Stromal cell of bone marrow (primary cell): Measurements from ENCODE around the gene POM121L2.

Experiments used
- DNase-seq: peaks from one replicate; pipeline ENCODE4 v3.0.0-alpha.2; 2012; ENCODE audit warnings: low read depth

The POM121L2 gene

GRCh38 chr6:27312146-27312949 lies at the start of gene POM121L2:
Gene POM121L2 (minus strand): TSS chr6:27312273. CDS start chr6:27312170, 103 bp downstream.
- DNase-seq = no peak

GRCh38 chr6:27359231-27359630 lies 47.2 kb upstream of the POM121L2 start:
- DNase-seq = no peak

- DNase-seq = no peak
Measured at GRCh38 chr6:27358786-27359185, 46.7 kb upstream of the POM121L2 start.

GRCh38 chr6:27352850-27353249 lies 40.8 kb upstream of the POM121L2 start:
- DNase-seq = no peak

GRCh38 chr6:27334141-27334540 lies 22.1 kb upstream of the POM121L2 start:
- DNase-seq = no peak

- DNase-seq = no peak
Measured at GRCh38 chr6:27333642-27334040, 21.6 kb upstream of the POM121L2 start.

GRCh38 chr6:27332692-27333641 lies 20.9 kb upstream of the POM121L2 start:
- no peak for DNase-seq

GRCh38 chr6:27327023-27327738 lies 15.1 kb upstream of the POM121L2 start:
- no peak for DNase-seq

GRCh38 chr6:27321901-27322300 lies 9.8 kb upstream of the POM121L2 start:
- no peak for DNase-seq

GRCh38 chr6:27321370-27321769 lies 9.3 kb upstream of the POM121L2 start:
- no peak for DNase-seq

- DNase-seq = no peak
Measured at GRCh38 chr6:27318973-27319372, 6.9 kb upstream of the POM121L2 start.

GRCh38 chr6:27314046-27314445 lies 2.0 kb upstream of the POM121L2 start:
- DNase-seq = no peak

- no peak for DNase-seq
Measured at GRCh38 chr6:27312950-27313271, 838 bp upstream of the POM121L2 start.

GRCh38 chr6:27311806-27312145 lies 297 bp downstream of the POM121L2 start:
- no peak for DNase-seq

- DNase-seq = no peak
Measured at GRCh38 chr6:27303613-27304272, 8.3 kb downstream of the POM121L2 start.

- DNase-seq = no peak
Measured at GRCh38 chr6:27297857-27298730, 14.0 kb downstream of the POM121L2 start.

GRCh38 chr6:27297484-27297856 lies 14.6 kb downstream of the POM121L2 start:
- no peak for DNase-seq

- no peak for DNase-seq
Measured at GRCh38 chr6:27296106-27296783, 15.8 kb downstream of the POM121L2 start.

GRCh38 chr6:27295301-27296079 lies 16.6 kb downstream of the POM121L2 start:
- no peak for DNase-seq

- no peak for DNase-seq
Measured at GRCh38 chr6:27294409-27294808, 17.7 kb downstream of the POM121L2 start.
